SKM-1 treated with dmso at 0.1 percent for 144 hours (cell line): ENCODE data around the gene FAM151A.
A peak's percentile ranks its signal among the peaks of the same experiment; 100 is the strongest.

Experiments used
- DNase-seq: peaks from one replicate; lab custom pipeline; 2025; ENCODE audit not compliant: unreplicated experiment; lab: John Stamatoyannopoulos, UW

Gene FAM151A

GRCh38 chr1:54581621-54582035, 41.7 kb downstream of the FAM151A start:
- DNase-seq: no peak

GRCh38 chr1:54580856-54581550, 42.3 kb downstream of the FAM151A start:
- no peak for DNase-seq

GRCh38 chr1:54579337-54579781, 44.0 kb downstream of the FAM151A start:
- DNase-seq: no peak

- DNase-seq: no peak
Observed at GRCh38 chr1:54577612-54578011, 45.7 kb downstream of the FAM151A start.

DNA sequence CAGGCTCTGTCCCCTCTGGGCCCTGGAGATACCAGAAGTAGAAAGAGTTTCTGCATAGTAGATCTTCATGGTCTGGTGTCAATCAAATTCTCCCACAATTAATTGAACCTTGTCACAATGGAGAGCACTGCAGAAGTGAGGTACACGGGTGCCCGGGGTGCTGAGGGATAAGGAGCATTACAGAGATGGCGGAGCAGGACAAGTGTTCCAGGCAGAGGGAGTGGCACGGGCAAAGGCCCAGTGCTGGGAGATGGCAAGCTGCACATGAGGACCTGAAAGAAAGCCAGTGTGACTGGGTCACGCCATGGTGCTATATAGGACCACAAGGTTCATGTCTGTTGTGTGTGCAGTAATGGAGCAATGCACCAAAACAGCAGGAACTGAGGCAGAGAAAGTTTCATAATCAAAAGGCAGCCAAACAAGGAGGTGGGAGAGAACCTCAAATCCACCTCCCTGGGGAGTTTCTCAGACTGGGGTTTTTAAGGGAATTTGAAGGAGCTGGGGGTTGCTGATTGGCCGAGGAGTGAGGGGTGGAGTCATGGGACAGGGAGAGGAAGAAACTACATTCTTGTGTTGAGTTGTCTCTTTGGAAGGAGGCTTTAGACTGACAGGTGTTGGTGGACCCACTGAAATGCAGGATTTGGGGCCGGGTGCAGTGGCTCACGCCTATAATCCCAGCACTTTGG, 47.6 kb downstream of the FAM151A start:
- no peak for DNase-seq

DNA sequence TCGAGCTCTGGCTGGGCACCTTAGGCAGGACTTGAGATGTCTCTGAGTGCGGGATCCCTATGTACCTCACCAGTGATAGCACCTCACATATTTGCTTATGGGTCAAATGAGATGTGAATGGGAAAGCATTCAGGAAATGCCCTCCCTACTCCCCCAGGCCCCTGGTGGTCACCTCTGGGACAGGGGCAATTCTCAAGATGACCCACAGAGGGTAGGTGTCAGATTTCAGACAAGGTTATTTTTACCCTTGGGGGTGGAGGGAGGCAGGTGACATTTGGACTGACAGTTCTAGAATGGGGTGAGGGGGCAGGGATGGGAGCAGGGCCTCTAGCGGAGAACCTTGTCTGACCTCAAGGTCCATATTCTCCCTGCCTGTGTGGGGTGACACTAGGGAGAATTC, 48.2 kb downstream of the FAM151A start:
- no peak for DNase-seq

DNA sequence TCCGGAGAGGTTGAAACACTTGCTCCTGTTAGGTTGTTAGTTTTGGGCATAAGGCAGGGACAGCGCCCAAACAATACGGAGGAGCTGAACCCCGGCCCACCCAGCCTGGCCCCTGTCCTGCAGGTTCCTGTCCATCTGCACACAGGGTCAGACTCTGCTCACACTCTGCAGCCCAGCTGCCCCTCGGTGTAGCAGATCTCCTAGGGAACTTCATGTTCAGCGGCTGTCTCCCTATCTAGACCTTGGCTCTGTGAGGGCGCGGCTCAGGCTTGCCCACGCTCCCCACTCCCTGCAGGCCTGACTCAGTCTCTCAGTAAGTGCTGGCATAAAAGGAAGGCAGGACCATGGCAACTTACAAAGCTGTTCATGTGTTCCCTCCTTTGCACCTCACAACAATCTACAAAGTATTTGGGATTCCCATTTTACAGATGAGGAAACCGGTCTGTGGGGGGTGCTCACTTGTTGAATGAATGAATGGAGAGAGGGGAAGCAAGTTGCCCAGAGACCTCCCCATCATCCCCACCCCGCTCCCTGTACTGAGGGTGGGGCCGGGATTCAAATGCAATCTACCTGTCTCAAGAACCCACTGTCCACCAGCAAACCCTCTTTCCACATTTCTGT, 49.1 kb downstream of the FAM151A start:
- DNase-seq: no peak

- no peak for DNase-seq
Observed at GRCh38 chr1:54572542-54572850, 50.8 kb downstream of the FAM151A start.

- peak; percentile 43 for DNase-seq
Observed at GRCh38 chr1:54571803-54572541, 51.4 kb downstream of the FAM151A start.

DNA sequence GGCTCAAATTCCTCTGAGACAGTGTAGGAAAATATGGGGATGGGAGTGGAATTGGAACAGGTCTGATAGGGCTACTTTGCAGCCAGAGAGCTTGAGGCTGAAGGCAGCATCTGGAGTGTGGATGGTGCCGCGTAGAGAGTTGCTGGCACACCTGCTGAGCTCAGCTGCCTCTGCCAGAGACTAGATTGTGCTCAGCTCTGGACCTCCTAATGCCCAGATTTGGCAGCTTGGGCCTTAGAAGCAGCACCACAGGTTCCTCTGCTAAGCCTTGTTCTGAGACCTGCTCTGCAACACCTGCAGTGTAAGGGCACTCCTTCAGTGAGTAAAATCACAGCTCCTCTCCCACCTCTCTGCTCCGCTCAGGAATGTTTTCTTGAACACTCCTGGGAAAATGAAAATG, 52.0 kb downstream of the FAM151A start:
- no peak for DNase-seq

GRCh38 chr1:54570161-54570560, 53.2 kb downstream of the FAM151A start:
- no peak for DNase-seq

GRCh38 chr1:54569339-54569738, 54.0 kb downstream of the FAM151A start:
- DNase-seq: no peak

DNA sequence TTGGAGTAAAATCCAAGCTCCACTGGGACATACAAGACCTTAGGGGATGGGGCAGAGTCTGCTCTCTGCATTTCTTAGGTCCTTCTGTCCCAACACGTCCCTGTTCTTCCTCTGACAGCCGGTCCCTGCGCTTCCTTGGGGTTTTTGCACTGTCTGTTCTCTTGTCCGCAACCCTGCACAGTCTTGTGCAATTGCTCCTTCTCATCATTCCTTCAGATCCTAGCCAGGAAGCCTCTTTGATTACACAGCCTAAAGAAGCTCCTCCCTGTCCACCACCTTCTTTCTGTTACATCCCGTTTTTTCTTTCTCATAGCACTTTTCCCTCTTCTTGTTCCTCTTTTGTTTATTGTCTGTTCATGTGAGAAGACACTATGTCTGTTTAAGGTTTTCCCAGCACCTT, 55.4 kb downstream of the FAM151A start:
- peak; percentile 81 for DNase-seq

DNA sequence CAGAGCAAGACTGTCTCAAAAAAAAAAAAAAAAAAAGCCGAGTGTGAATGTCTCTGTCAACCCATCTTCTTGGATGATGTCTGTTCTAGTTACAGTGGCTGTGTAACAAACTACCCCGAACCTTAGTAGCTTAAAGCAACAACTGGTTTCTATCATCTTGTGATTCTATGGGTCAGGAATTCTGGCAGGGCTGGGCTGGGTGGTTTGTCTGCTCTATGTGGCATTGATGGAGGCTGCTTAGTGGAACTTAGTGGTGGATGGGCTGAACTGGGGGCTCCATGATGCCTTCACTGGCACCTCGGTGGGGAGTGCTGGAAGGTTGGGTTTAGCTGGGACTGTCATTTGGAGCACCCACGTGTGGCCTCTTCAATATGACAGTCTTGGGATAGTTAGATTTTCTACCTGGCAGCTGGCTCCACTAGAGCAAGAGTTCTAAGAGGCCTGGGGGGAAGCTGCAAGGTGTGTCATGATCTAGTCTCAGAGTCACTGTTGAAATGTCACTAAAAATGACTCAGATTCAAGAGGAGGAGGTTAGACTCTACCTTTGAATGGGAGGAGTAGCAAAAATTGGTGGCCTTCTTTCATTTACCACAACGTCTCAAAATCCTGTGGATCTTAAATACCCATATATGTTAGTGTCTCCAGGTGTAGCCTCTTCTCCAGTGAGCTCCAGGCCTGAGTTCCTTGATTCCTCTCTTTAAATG, 56.7 kb downstream of the FAM151A start:
- no peak for DNase-seq

DNA sequence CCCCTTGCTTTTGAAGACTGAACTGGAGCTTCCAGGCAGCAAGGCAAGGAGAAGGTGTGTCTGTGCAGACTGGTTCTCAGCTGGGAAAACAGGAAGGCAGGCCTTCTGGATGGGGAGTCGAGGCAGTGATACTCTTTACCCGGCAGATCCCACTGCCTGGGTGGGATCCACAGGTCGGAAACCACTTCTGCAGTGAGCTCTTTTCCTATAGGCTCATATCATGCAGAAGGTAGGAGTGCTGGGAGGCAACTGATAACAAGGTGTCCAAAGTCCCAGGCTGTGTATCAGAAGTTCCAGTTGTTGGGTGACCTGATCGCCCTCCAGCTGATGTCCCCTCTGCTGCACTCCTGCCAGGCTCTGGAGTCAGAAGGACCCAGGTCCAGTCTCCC, 58.2 kb downstream of the FAM151A start:
- no peak for DNase-seq

DNA sequence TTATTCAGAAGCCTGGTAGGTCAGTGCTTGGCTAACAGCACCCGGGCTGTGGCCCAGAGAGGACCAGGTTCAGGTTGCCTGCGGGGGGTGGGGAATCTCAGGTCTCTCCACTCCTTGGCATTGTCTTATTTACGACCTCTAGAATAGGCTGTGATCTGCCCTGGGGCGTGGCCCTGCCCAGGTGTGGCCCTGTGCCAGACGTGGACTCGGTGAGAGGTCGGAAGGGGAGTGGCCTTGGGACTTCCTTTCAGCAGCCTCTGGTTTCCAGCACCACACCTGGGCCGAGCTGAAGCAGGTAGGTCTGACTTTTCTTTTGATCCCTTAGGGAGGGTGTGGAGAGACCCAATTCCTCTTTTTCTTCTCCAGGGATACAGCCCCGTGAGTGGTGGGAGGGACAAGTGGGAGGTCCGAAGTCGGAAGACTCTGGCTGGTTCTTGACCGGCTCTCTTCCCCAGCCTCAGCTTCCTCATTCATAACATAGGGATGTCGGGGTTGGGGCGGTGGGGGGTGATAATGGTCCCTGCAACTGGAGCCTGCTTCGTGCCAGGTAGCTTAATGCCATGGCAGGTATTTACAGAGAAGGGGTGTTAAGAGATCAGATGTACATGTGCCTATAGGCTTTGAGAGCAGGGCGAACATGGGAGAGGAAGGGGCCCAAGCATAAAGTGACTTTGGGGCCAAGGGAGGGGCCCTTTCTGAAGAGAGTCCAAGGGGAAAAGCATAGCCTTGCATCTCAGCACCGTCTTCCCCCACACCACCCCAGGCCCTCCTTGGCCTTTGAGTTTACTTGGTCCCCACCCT, 58.8 kb downstream of the FAM151A start:
- no peak for DNase-seq

GRCh38 chr1:54559771-54560231, 63.5 kb downstream of the FAM151A start:
- no peak for DNase-seq
